SIG-M5 (cell line): ENCODE results near the gene KCNQ5.

Experiments
- DNase-seq: peaks from one replicate; lab custom pipeline; 2025; lab: John Stamatoyannopoulos, UW

The KCNQ5 gene

GRCh38 chr6:73003302-73003701 lies 381.4 kb downstream of the KCNQ5 start:
- DNase-seq = no peak

GRCh38 chr6:73004231-73004630 lies 382.4 kb downstream of the KCNQ5 start:
- DNase-seq = no peak

- DNase-seq = no peak
Observed at GRCh38 chr6:73004861-73005260, 383.0 kb downstream of the KCNQ5 start.

- DNase-seq = no peak
Observed at GRCh38 chr6:73006146-73006545, 384.3 kb downstream of the KCNQ5 start.

- no peak for DNase-seq
Observed at GRCh38 chr6:73011945-73012344, 390.1 kb downstream of the KCNQ5 start.

- no peak for DNase-seq
Observed at GRCh38 chr6:73017476-73017875, 395.6 kb downstream of the KCNQ5 start.

- no peak for DNase-seq
Observed at GRCh38 chr6:73024598-73024997, 402.7 kb downstream of the KCNQ5 start.

GRCh38 chr6:73027691-73028090 lies 405.8 kb downstream of the KCNQ5 start:
- DNase-seq = no peak

GRCh38 chr6:73028124-73028766 lies 406.4 kb downstream of the KCNQ5 start:
- DNase-seq = no peak

- DNase-seq = no peak
Observed at GRCh38 chr6:73028893-73029450, 407.1 kb downstream of the KCNQ5 start.

GRCh38 chr6:73030257-73030656 lies 408.4 kb downstream of the KCNQ5 start:
- no peak for DNase-seq

- no peak for DNase-seq
Observed at GRCh38 chr6:73030791-73031782, 409.2 kb downstream of the KCNQ5 start.

GRCh38 chr6:73032586-73032985 lies 410.7 kb downstream of the KCNQ5 start:
- no peak for DNase-seq

- DNase-seq = no peak
Observed at GRCh38 chr6:73036689-73037088, 414.8 kb downstream of the KCNQ5 start.

- no peak for DNase-seq
Observed at GRCh38 chr6:73041051-73041450, 419.2 kb downstream of the KCNQ5 start.

- no peak for DNase-seq
Observed at GRCh38 chr6:73042892-73043291, 421.0 kb downstream of the KCNQ5 start.

- no peak for DNase-seq
Observed at GRCh38 chr6:73043446-73043845, 421.6 kb downstream of the KCNQ5 start.

- no peak for DNase-seq
Observed at GRCh38 chr6:73045609-73046008, 423.7 kb downstream of the KCNQ5 start.

- no peak for DNase-seq
Observed at GRCh38 chr6:73047801-73048200, 425.9 kb downstream of the KCNQ5 start.

GRCh38 chr6:73049971-73050594 lies 428.2 kb downstream of the KCNQ5 start:
- no peak for DNase-seq

- no peak for DNase-seq
Observed at GRCh38 chr6:73050706-73051105, 428.8 kb downstream of the KCNQ5 start.

GRCh38 chr6:73051147-73051546 lies 429.3 kb downstream of the KCNQ5 start:
- DNase-seq = no peak
